GM18951 (cell line): ENCODE data around the gene LETM1.
"Not testable (repeated sequence)": the region's sequence is repeated elsewhere in the genome, so short reads cannot be mapped to it uniquely, and the experiment has no call there.

Experiments
- POLR2A ChIP-seq: IDR thresholded peaks from 4 replicates; pipeline ENCODE4 v1.6.1; 2011; ENCODE audit warnings: mild to moderate bottlenecking; ENCODE audit not compliant: insufficient read length, insufficient read depth; ENCODE audit errors: extremely low read depth
- in situ Hi-C: fragments of 300-500 bp; cut with MboI; formaldehyde crosslinking; loops from one replicate; pipeline ENCODE4 v1.12.0; 2022; ENCODE audit warnings: low sequenced_read_pairs, mixed read lengths, inconsistent platforms; ENCODE audit not compliant: unreplicated experiment

The LETM1 gene

DNA sequence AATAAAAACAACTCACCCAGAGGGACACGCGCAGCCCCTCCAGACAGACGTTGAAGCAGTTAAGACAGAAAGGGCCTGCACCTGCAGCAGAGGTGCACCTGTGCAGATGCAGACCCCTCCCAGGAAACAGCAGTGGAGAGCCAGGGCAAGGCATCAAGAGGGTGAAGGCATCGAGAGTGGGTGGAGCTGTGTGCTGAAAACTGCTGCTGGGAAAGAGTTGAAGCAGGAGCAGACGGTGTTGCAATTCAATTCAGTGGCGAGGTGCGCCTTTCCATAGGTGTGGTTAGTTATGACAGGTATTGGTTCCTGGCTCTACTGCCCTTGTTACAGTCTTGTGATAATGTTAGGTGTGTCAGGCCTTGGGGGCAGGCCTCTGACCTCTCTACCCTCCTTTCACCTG, 16.7 kb downstream of the LETM1 start:
- in situ Hi-C loops = no loop called here
- TF ChIP-seq POLR2A = no peak

DNA sequence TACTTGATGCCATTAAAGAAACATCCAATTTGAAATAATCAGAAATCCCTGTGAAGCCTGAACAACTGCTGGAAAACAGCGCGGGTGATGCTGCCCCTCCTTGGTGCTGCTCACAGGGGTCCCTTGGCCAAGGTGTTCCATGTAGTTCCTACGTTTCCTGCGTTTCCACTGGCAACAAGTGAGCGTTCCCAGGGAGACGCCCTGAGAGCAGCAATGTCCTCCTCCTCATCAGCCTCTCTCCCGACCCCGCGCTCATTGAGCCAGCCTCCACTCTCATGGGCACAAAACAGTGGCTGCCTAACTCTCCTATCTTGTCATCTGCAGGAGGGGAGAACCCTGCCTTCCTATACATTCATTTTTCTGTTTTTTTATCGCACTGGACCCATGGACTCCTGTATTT, 18.9 kb downstream of the LETM1 start:
- TF ChIP-seq POLR2A = no peak

DNA sequence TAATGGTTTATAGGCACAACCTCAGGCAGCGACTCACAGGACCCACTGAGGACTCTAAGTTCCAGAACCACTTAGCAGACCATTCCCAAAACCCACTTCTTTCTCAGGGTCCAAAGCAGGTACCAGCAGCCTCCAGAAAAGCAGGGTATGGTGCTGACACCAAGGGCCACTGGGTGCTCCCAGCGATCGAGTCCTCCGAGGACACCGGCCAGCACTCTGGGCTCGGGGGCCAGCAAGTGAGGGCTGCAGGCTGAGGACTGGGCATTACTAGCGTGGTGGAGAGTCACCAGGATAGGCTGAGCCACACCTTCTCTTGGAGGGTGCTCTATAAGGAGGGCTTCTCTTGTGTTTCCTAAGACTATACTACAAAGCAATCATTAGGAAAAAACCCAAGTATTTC, 19.3 kb downstream of the LETM1 start:
- in situ Hi-C loops = no loop called here
- TF ChIP-seq POLR2A = no peak

More for the DNA sequence above, 18.9 kb downstream of the LETM1 start:
- in situ Hi-C loops = no loop called here

DNA sequence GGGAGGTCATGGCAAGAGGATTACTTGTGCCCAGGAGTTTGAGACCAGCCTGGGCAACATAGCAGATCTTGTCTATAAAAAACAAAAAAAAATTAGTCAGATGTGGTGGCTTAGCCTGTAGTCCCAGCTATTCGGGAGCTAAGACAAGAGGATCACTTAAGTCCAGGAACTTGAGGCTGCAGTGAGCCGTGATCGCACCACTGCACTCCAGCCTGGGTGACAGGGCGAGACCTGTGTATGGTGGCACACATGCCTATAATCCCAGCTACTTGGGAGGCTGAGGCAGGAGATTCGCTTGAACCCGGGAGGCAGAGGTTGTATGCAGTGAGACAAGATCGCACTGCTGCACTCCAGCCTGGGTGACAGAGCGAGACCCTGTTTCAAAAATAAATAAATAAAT, 20.1 kb downstream of the LETM1 start:
- in situ Hi-C loops = not testable (repeated sequence)

DNA sequence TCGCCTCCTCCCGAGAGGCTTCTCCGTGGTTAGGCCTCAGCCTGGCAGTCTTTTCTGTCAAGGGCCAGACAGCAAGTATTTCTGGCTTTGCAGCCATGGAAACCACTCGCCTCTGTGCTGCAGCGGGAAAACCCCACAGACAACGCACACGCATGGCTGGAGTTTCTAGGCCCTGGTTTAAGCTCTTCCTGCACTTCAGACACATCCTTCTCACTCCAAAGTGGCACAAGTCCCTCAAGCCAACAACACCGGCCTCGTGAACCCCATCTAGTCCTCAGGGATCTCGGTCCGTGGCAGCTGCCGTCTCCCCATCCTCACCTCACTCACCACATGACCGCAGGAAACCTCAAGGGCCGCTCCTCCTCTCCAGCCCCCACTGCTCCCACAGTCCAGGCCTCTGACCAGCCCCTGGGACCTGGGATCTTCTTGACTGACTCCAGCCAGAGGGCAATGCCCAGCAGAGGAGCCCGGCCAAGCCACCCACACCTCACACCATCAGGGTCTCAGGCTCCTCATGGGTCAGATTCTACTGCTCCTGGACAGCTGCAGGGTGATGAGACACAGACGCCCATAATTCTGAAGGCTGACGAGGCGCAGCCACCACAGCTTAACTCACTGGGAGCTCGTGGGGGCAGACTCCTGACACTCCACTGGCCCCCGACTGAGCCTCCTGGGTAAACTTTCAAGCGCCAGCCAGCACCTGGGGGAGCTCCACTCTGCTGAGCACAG, 21.7 kb downstream of the LETM1 start:
- no peak for TF ChIP-seq POLR2A
- in situ Hi-C loops = no loop called here

DNA sequence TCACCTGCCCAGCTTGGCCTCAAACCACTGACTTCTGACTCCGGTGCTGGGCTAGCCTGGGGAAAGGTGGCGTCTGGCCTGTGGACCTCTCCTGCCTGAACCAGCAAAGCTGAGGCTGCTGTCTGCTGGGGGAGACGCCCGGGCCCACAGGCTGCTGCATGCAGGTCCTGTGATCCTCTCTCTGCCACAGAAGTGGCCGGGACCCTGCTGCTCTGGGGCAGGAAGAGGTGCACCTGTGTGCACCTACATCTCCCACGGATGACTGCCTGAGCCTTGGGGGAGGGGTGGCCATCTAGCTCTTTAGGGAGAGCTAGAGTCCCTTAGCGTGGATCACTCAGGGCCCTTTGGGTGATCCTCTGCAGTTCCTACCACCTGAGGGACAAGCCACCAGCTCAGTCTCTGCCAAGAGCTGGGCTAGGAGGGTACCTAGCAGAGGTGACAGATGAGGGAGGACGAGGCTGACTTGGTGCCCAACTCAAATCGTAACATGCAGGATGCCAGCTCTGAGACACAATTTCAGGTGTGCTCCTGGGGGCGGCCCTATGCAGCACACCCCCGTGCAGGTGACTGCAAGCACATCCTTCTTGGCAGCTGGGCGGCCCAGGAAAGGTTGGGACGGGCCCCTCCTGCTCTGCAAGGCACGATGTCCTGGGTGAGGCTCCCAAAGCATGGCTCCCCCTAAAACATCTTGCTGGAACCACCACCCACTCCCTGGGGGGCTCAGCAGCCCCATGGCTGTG, 22.5 kb downstream of the LETM1 start:
- in situ Hi-C loops = no loop called here
- TF ChIP-seq POLR2A = no peak

DNA sequence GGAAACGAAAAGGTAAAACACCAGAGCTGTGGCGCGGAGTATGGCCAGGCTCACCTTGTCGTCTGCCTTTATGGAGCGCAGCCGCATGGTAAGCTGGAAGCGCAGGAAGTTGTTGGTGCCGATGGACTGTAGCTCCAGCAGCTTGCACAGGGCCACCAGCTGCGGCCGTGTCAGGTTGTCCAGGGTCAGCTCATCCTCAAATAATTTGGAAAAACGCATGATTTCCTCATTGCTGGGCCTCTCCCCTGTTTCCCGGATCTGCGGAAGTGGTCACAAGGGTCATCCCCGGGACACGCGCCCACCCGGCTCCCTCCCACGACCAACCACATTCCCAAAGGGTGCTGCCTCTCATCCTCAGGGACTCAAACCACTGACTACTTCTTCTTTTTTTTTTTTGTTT, 23.3 kb downstream of the LETM1 start:
- in situ Hi-C loops = no loop called here
- no peak for TF ChIP-seq POLR2A

DNA sequence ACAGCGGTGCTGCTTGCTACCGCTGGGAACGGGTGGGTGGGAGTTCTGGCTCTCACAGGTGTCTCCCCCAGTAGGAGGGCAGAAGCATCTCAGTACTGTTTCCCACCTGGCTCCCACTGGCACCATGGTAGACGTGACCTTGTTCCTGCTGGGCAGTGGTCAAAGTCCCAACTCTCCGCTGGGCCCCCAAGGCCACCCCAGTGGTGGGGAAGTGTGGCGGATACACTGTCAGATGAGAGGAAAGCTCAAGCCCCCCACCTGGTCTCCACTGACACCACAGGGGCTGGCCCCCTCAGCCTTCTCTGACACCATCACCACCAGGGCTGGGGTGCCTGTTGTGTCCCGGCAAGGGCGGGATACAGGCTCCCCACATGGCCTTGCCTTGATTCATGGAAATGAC, 24.6 kb downstream of the LETM1 start:
- TF ChIP-seq POLR2A = no peak
- in situ Hi-C loops = no loop called here

DNA sequence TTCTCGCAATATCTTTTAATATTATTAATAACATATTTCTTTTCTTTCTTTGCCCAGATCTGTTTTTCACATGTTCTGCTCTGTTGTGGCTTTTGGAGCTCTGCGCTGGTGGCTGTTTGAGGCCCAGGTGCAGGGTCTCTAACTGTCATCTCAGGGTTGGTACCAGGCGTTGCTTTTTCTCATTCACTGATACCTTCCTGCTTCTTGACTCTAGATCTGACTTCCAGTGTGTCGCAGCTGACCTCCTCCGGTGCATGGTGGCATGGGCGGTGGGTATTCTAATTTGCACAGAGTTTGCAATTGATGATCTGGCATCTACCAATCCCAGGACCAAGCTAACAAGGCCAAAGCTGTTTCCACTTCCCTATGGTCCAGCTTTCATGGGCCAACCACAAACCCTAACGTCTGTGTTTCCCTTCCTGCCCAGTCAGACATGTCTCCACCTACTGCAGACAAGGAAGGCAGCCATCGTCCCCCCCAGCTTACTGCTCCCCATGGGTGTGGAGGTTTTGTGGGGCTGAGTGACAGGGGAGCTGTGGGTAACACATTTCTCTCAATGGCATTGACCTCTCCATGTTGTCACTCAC, 25.2 kb downstream of the LETM1 start:
- in situ Hi-C loops = no loop called here
- no peak for TF ChIP-seq POLR2A

DNA sequence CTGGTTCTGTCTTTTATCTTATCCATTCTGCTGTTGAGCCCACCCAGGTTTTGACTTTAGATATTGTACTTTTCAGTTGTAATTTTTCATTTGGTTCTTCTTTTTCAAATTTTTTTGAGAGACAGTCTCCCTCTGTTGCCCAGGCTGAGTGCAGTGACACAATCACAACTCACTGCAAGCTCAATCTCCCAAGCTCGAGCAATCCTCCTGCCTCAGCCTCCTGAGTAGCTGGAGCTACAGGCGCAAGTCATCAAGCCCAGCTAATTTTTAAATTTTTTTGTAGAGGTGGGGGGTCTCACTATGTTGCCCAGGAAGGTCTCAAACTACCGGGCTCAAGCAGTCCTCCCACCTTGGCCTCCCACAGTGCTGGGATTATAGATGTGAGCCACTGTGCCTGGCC, 25.7 kb downstream of the LETM1 start:
- TF ChIP-seq POLR2A = no peak
- in situ Hi-C loops = no loop called here

DNA sequence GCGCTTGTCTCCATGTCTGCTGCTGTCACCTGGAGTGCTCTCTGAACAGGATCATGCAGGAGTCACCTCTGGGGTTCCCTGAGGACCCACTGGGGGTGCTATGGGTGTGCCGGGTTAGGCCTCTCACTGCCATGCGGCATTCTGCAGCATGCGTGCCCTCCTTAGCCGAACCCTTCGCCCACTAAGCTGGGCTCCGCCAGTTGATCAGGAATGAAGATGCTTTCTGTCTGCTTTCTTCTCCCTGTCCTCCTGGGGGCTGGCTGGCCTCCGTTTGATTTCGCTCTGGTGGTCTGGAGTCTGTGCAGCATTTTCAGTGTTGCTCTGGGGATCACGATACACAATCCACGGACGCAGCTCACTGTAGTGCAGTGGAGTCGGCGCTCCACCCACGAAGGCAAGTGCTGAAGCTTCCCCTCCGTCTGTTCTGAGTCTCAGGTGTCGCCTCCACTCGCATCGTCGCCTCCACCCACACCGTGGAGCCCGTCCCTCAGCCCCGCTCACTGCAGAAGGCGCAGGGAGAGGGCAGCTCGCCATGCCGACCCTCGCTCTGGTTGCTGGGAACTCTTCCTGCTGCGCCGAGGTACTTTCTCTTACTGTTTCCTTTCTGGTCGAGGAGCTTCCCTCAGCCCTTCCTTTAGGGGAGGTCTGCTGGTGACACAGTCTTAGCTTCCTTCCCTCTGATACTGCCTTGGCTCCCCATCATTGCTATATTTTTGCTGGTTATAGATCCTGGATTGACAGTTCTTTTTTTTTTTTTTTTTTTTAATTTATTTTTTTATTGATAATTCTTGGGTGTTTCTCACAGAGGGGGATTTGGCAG, 29.2 kb downstream of the LETM1 start:
- TF ChIP-seq POLR2A = no peak
- in situ Hi-C loops = no loop called here

DNA sequence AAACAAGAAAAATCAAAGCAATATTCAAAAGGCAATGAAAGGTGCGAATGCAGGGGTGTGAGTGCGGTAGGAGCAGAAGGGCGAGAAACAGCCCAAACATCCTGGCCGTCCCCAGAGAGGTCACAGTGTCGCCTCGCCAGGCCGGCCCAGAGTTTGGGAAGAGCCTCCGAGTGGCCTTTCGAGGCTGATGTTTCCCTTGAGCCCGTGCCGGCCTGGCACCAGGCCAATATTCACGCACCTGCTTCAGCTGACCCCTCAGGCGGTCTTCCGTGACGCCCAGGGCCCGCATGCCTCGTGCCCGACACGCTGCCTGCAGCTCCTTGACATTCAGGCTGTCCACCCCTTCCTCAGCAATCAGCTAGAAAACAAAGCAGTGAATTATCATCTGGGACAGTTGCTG, 30.6 kb downstream of the LETM1 start:
- TF ChIP-seq POLR2A = no peak
- in situ Hi-C loops = no loop called here

DNA sequence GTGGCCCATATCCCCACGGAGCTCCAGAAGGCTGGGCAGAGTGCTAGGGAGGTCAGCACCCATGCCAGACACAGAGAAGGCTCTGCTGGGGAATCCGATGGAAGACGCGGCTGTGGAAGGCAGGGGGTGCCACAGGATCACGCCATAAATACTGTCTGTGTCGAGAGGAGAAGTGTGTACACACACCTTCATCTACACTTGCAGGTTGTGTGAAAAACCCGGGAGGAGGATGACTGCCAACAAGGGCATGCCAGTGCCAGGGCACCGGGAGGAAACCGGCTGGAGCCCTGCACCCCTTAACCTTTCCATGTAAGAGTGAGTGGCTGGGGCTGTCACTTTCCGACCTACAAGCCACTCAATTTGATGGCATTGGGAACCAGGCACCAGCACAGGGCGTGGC, 31.2 kb downstream of the LETM1 start:
- no peak for TF ChIP-seq POLR2A
- in situ Hi-C loops = no loop called here

DNA sequence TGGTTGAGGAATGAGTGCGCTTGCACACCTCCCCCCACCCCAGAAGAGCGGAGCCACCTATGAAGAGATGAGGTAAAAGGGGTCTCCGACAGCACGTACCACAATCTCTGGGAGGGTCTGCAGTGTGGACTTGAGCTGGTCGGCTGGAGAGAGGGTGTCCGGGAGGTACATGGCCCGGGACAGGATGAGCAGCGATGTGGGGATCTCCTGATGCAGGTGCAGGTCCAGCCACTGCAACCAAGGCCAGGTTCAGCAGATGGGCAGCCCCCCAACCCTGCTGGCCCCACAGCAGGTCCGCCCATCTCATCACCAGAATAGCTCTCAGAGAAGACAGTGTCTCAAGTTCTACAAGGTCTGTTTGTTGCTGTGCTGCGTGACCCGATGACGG, 32.4 kb downstream of the LETM1 start:
- no peak for TF ChIP-seq POLR2A
- in situ Hi-C loops = no loop called here
